ENCODE measurements around the gene ACOT7. TPM values are rescaled to one million over a fixed set of nuclear protein-coding genes. Genes with fewer than 3 reads are reported as not detected.

The ACOT7 gene
- total and polyA plus RNA-seq, 2 of the 13 experiments (the other 11 are each of a cell fraction or from before 2014, with no cell fraction given) = 33.0 to 55.8 TPM

DNA sequence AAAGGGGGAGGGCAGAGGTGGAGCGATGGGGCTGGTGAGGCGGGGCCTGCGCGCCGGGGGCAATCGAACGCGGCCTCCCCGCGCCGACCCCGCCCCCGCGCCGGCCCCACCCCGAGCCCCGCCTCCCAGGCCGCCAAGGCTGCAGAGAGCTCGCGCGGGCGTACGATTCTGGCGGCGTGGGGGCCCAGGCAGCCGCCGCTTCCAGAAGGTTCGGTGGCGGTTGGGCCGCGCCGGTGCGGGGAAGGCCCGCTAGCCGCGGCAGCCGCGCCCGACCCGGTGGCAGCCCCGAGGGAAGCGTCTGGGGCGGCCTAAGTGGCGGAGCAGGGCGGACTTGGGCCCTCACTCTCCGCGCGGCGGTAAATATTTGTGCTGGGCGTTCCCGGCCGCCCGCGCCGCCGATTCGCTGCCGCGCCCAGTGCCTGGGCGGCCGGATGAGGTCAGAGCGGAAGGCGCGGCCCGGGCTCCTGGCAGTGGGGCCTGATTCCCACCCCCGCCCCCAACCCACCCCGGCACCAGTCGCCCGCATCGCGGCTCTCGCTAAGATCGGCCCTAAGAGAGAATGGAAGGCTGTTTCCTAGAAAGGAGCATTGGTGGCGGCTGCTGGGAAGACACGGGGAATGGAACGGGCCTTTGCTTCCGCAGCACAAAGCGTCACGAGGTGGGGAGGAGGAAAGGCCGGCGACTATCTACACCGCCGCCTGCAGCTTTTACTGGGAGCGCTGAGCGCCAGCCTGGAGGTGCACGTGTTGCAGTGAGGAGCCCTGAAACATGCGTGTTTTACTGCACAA is at the start of gene ACOT7 (continued):
- TF ChIP-seq, protein P1, sequence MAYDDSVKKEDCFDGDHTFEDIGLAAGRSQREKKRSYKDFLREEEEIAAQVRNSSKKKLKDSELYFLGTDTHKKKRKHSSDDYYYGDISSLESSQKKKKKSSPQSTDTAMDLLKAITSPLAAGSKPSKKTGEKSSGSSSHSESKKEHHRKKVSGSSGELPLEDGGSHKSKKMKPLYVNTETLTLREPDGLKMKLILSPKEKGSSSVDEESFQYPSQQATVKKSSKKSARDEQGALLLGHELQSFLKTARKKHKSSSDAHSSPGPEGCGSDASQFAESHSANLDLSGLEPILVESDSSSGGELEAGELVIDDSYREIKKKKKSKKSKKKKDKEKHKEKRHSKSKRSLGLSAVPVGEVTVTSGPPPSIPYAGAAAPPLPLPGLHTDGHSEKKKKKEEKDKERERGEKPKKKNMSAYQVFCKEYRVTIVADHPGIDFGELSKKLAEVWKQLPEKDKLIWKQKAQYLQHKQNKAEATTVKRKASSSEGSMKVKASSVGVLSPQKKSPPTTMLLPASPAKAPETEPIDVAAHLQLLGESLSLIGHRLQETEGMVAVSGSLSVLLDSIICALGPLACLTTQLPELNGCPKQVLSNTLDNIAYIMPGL (CRISPR knock-in tag; IDR thresholded peaks at IDR 0.05; ENCODE audit: borderline replicate concordance in 1 of 2, low read depth in 1 of 2) = peak; percentile 51 to 61; a peak in 1 of 4 replicates
- TF ChIP-seq ZNF816 (CRISPR knock-in tag; IDR thresholded peaks at IDR 0.05; ENCODE audit: borderline replicate concordance) (no peak), MED13 (CRISPR knock-in tag; IDR thresholded peaks at IDR 0.05) (no peak), ZNF292 (CRISPR knock-in tag; IDR thresholded peaks at IDR 0.05; ENCODE audit: borderline replicate concordance, low read depth) (no peak), EZH2 (conservative IDR thresholded peaks at IDR 0.05; ENCODE audit: low read depth, low read length) (no peak), DR1 (CRISPR knock-in tag; IDR thresholded peaks at IDR 0.05) (no peak), SMYD3 (CRISPR knock-in tag; IDR thresholded peaks at IDR 0.05) (no peak), ZNF256 (CRISPR knock-in tag; conservative IDR thresholded peaks at IDR 0.05) (no peak), RXRB (CRISPR knock-in tag; IDR thresholded peaks at IDR 0.05; ENCODE audit: borderline replicate concordance) (no peak), AGO2 (optimal IDR thresholded peaks at IDR 0.05; ENCODE audit: low read depth, low read length) (no peak), SYNCRIP (IDR thresholded peaks at IDR 0.05; ENCODE audit: insufficient read depth, low read depth, low read length) (no peak), ZBTB38 (CRISPR knock-in tag; IDR thresholded peaks at IDR 0.05) (0 out of 2 replicates have a peak, but pooled peaks have one; percentile 29), ADNP (CRISPR knock-in tag; IDR thresholded peaks at IDR 0.05) (no peak), FOXO4 (CRISPR knock-in tag; conservative IDR thresholded peaks at IDR 0.05) (0 out of 2 replicates have a peak, but pooled peaks have one; percentile 37), BRD4 (CRISPR knock-in tag; IDR thresholded peaks at IDR 0.05) (no peak), AGO1 (IDR thresholded peaks at IDR 0.05; ENCODE audit: low read depth, low read length, poor library complexity, severe bottlenecking) (no peak), ZNF674 (CRISPR knock-in tag; IDR thresholded peaks at IDR 0.05; ENCODE audit: low read depth) (no peak), NCOA2 (CRISPR knock-in tag; IDR thresholded peaks at IDR 0.05) (no peak), ZNF629 (CRISPR knock-in tag; conservative IDR thresholded peaks at IDR 0.05) (0 out of 2 replicates have a peak, but pooled peaks have one; percentile 8)
- TF ChIP-seq, protein P2, sequence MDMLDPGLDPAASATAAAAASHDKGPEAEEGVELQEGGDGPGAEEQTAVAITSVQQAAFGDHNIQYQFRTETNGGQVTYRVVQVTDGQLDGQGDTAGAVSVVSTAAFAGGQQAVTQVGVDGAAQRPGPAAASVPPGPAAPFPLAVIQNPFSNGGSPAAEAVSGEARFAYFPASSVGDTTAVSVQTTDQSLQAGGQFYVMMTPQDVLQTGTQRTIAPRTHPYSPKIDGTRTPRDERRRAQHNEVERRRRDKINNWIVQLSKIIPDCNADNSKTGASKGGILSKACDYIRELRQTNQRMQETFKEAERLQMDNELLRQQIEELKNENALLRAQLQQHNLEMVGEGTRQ (IDR thresholded peaks at IDR 0.05; ENCODE audit: low read depth, low read length) = no peak
- TF ChIP-seq, protein P2 (CRISPR knock-in tag; IDR thresholded peaks at IDR 0.05; ENCODE audit: borderline replicate concordance) = no peak
- TF ChIP-seq, protein P3, sequence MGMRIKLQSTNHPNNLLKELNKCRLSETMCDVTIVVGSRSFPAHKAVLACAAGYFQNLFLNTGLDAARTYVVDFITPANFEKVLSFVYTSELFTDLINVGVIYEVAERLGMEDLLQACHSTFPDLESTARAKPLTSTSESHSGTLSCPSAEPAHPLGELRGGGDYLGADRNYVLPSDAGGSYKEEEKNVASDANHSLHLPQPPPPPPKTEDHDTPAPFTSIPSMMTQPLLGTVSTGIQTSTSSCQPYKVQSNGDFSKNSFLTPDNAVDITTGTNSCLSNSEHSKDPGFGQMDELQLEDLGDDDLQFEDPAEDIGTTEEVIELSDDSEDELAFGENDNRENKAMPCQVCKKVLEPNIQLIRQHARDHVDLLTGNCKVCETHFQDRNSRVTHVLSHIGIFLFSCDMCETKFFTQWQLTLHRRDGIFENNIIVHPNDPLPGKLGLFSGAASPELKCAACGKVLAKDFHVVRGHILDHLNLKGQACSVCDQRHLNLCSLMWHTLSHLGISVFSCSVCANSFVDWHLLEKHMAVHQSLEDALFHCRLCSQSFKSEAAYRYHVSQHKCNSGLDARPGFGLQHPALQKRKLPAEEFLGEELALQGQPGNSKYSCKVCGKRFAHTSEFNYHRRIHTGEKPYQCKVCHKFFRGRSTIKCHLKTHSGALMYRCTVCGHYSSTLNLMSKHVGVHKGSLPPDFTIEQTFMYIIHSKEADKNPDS (CRISPR knock-in tag; IDR thresholded peaks at IDR 0.05) = no peak

All from HepG2 (cell line).